ENCODE results near the gene ANTXR1. TPM values are rescaled to one million over a fixed set of nuclear protein-coding genes. Genes with fewer than 3 reads are reported as not detected.
"Not testable (repeated sequence)": the region's sequence is repeated elsewhere in the genome, so short reads cannot be mapped to it uniquely, and the experiment has no call there.

Gene ANTXR1
- total and polyA plus RNA-seq, 2 donors (not counting 3 experiments of a cell fraction or from before 2014, with no cell fraction given), result 4.2 to 17.3 TPM

GRCh38 chr2:69231612-69232277, 218.8 kb downstream of the ANTXR1 start:
- no TSS peak for BruUV-seq (replicated peaks)
- dilution Hi-C loops (cut with MboI; ENCODE audit: extremely low pct_ligation_motif_present, low sequenced_read_pairs), result no loop called here
- H4K20me1 ChIP-seq (replicated peaks; ENCODE audit: control insufficient read depth, extremely low read depth, insufficient read depth, low read length), result no peaks in the 10 kb centered on the region
- no peak overlapping the region for H3K27ac ChIP-seq (ENCODE audit: insufficient read depth, low read depth, low read length)
- H3K79me2 ChIP-seq (ENCODE audit: control insufficient read depth, insufficient read depth, low read length), result no peaks in the 10 kb centered on the region
- no peaks in the 10 kb centered on the region for H3K9me1 ChIP-seq (replicated peaks; ENCODE audit: control insufficient read depth, extremely low read depth, insufficient read depth, low read length)
- no peaks in the 10 kb centered on the region for H3K9me3 ChIP-seq (replicated peaks; ENCODE audit: control insufficient read depth, insufficient read depth, low read length)
- no peak for DNase-seq (ENCODE audit: low read depth, low spot score)
- peak overlapping the region; percentile 76 for H2AFZ ChIP-seq (ENCODE audit: low read depth, low read length)
- no peaks in the 10 kb centered on the region for H3K4me1 ChIP-seq (ENCODE audit: control insufficient read depth, extremely low read depth, insufficient read depth, low read length)
- POLR2A ChIA-PET, result no interaction called here
- H3K27me3 ChIP-seq (ENCODE audit: control insufficient read depth in 2 of 2, insufficient read depth in 2 of 2, low read length in 2 of 2), result no peaks in the 10 kb centered on the region
- H3K4me2 ChIP-seq (ENCODE audit: insufficient read depth, low read length), result no peak overlapping the region
- CTCF ChIA-PET, result no interaction called here
- intact Hi-C loops (cut with micrococcal nuclease), result no loop called here
- H3K36me3 ChIP-seq (ENCODE audit: control insufficient read depth in 2 of 2, extremely low read depth in 1 of 2, insufficient read depth in 2 of 2, low read length in 2 of 2), result no peaks in the 10 kb centered on the region
- TF ChIP-seq FOS (IDR thresholded peaks at IDR 0.05; ENCODE audit: borderline replicate concordance, insufficient read depth, low read length), result no peak
- no peak for TF ChIP-seq POLR2A (IDR thresholded peaks at IDR 0.05; ENCODE audit: low read depth, low read length)
- no peak for TF ChIP-seq MYC (IDR thresholded peaks at IDR 0.05; ENCODE audit: low read depth, low read length)
- TF ChIP-seq CTCF (IDR thresholded peaks at IDR 0.05; ENCODE audit: extremely low read depth in 1 of 2, insufficient read depth in 1 of 2, low read depth in 1 of 2, low read length in 2 of 2), result no peak
- TF ChIP-seq POLR2AphosphoS5 (IDR thresholded peaks at IDR 0.05; ENCODE audit: insufficient read depth, low read depth, low read length), result no peak
- TF ChIP-seq JUN (IDR thresholded peaks at IDR 0.05; ENCODE audit: borderline replicate concordance, insufficient read depth, insufficient read length, low read depth), result no peak
- TF ChIP-seq EZH2 (IDR thresholded peaks at IDR 0.05; ENCODE audit: borderline replicate concordance, low read depth, low read length, severe bottlenecking), result no peak
- TF ChIP-seq GATA2 (IDR thresholded peaks at IDR 0.05; ENCODE audit: insufficient read depth, insufficient read length, low read depth, low read length), result no peak
- TF ChIP-seq MAX (IDR thresholded peaks at IDR 0.05; ENCODE audit: insufficient read depth, insufficient read length), result no peak
- H3K4me3 ChIP-seq (replicated peaks in 1 of 3; ENCODE audit: insufficient read depth in 1 of 3, low read depth in 1 of 3, low read length in 3 of 3), result no peak overlapping the region
- FAIRE-seq, result no peak
- H3K9ac ChIP-seq (replicated peaks; ENCODE audit: extremely low read depth, insufficient read depth, low read length), result no peak overlapping the region

GRCh38 chr2:69235835-69236234, 222.9 kb downstream of the ANTXR1 start:
- H3K27me3 ChIP-seq (ENCODE audit: control insufficient read depth in 2 of 2, insufficient read depth in 2 of 2, low read length in 2 of 2); H3K9me1 ChIP-seq (replicated peaks; ENCODE audit: control insufficient read depth, extremely low read depth, insufficient read depth, low read length); H3K36me3 ChIP-seq (ENCODE audit: control insufficient read depth in 2 of 2, extremely low read depth in 1 of 2, insufficient read depth in 2 of 2, low read length in 2 of 2); H3K4me1 ChIP-seq (ENCODE audit: control insufficient read depth, extremely low read depth, insufficient read depth, low read length); H3K4me2 ChIP-seq (ENCODE audit: insufficient read depth, low read length); H3K27ac ChIP-seq (ENCODE audit: insufficient read depth, low read depth, low read length); dilution Hi-C loops (cut with MboI; ENCODE audit: extremely low pct_ligation_motif_present, low sequenced_read_pairs); H3K4me3 ChIP-seq (replicated peaks in 1 of 3; ENCODE audit: insufficient read depth in 1 of 3, low read depth in 1 of 3, low read length in 3 of 3); POLR2A ChIA-PET; H3K9me3 ChIP-seq (replicated peaks; ENCODE audit: control insufficient read depth, insufficient read depth, low read length); H2AFZ ChIP-seq (ENCODE audit: low read depth, low read length); DNase-seq (ENCODE audit: low read depth, low spot score); H3K9ac ChIP-seq (replicated peaks; ENCODE audit: extremely low read depth, insufficient read depth, low read length); FAIRE-seq; H4K20me1 ChIP-seq (replicated peaks; ENCODE audit: control insufficient read depth, extremely low read depth, insufficient read depth, low read length); H3K79me2 ChIP-seq (ENCODE audit: control insufficient read depth, insufficient read depth, low read length); BruUV-seq (replicated peaks): not testable (repeated sequence)
- CTCF ChIA-PET, result interaction anchor here (0.7 to 1.1 kb wide), 3 partner anchors 21 to 71 kb away, joined by 3 to 5 read pairs (median 4); no protein-coding TSS in a partner anchor
- intact Hi-C loops (cut with micrococcal nuclease), result loop anchor here (2.0 kb wide), 1 partner anchor 17 kb away; no protein-coding TSS in a partner anchor
